GM10266 (cell line): ENCODE measurements around the gene CWH43.

Source experiments
- DNase-seq: peaks from one replicate; pipeline ENCODE4 v3.0.0; 2012; ENCODE audit errors: extremely low spot score
- CTCF ChIP-seq: IDR thresholded peaks from 2 replicates; pipeline ENCODE4 v1.5.1; 2012; ENCODE audit warnings: mild to moderate bottlenecking, low read depth; ENCODE audit not compliant: control insufficient read depth, insufficient read depth; ENCODE audit errors: missing control alignments

Gene CWH43

DNA sequence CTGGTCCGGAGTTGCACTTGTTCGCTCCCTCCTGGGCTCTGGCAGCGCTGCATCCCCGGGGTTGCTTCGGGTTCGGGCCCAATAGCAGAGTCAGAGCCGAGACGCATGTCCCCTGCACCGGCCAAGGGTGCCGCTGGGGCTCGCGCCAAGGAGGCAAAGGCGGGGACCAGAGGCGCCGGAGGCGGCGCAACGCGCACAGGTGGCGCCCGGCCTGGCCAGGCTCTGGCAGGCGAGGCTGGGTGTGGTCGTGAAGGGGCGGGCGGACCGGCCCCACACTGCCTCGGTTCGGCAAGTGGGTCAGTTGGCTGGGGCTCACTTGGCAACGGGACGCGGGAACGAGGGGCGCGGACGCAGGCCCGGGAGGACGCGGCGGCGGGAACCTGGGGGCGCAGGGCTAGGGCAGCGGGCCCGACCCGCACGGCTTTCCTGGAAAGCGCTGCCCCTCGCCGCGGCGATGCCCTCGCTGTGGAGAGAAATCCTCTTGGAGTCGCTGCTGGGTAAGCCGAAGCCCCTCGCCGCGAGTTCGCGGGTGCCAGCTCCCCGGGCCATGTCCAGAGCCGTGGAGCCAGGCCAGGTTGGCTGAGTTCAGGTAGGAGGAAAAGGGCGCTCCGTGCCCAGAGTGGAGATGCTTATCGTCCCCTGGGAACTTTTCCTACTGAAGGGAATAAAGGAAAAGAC is at the start of gene CWH43:
CWH43 (plus strand) TSS at position 300 of the 678 bp plus-strand sequence; CDS start at position 455, 155 bp downstream.
- no peak for TF ChIP-seq CTCF
- DNase-seq, result no peak

DNA sequence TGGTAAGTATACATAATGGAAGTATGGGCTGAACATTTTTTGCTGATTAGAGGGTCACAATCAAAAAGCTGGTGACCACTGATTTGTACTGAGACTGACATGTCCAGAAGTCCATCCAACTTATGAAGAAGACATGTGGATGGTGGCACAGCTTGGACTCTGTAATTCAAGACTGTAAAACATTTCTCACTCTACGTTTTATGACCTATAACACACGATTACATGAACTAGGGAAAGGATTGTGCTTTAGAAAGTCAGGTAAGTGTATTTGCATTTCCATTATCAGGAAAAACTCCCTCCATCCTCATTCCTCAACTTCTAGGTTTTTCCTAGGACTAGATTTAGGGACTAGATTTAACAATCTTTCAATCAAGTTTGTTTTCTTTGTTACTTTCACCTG is 49.0 kb upstream of the CWH43 start:
- TF ChIP-seq CTCF, result no peak
- DNase-seq, result no peak

DNA sequence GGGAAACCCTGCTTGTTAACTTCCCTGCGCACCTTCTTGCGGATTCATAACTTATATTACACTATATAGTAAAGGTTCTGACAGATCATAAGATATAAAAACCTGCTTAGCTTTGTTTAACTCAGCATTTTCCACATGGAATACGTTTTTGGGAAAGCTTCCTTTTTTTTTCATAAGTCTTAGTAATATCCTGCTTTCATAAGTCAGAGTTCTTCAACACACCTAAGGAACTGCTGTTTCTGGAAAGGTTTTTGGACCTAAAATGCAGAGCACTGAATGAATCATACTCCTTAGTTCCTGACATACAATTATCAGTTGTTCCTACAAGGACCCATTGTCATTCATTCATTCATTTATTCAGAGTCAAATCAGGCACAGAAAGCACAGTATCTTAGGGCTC is 47.2 kb upstream of the CWH43 start:
- TF ChIP-seq CTCF, result no peak

GRCh38 chr4:48939785-48940184 is 46.3 kb upstream of the CWH43 start:
- no peak for DNase-seq
- TF ChIP-seq CTCF, result no peak

More for the DNA sequence above, 47.2 kb upstream of the CWH43 start:
- DNase-seq, result no peak

GRCh38 chr4:48943387-48943786 is 42.7 kb upstream of the CWH43 start:
- no peak for TF ChIP-seq CTCF
- DNase-seq, result no peak

- TF ChIP-seq CTCF, result no peak
- DNase-seq, result no peak
Measured at GRCh38 chr4:48944252-48944651, 41.8 kb upstream of the CWH43 start.

- DNase-seq, result peak; percentile 33
- peak; percentile 49 for TF ChIP-seq CTCF
Measured at GRCh38 chr4:48944756-48945241, 41.3 kb upstream of the CWH43 start.
